ENCODE results near the gene GOSR1. TPM values are rescaled to one million over a fixed set of nuclear protein-coding genes. Genes with fewer than 3 reads are reported as not detected.
"Not testable (repeated sequence)": the region's sequence is repeated elsewhere in the genome, so short reads cannot be mapped to it uniquely, and the experiment has no call there.

Gene GOSR1
- total and polyA plus RNA-seq, 2 donors (not counting 1 experiment from before 2014, with no cell fraction given), result 28.6 to 44.7 TPM

- Histone ChIP-seq H3K4me2 (ENCODE audit: extremely low read depth, insufficient read depth, low read length) (no peak overlapping the region), H2AFZ (ENCODE audit: low read length) (no peak overlapping the region), H3K9me3 (ENCODE audit: control insufficient read depth, insufficient read depth, low read depth, low read length) (no peaks in the 10 kb centered on the region), H3K4me3 (replicated peaks in 1 of 4; ENCODE audit: control extremely low read depth in 1 of 4, insufficient read depth in 1 of 4, low read depth in 3 of 4, low read length in 4 of 4) (no peak overlapping the region), H3K79me2 (ENCODE audit: control insufficient read depth, insufficient read depth, low read length) (no peaks in the 10 kb centered on the region), H3K27ac (ENCODE audit: insufficient read depth, low read length) (no peak overlapping the region), H3K4me1 (ENCODE audit: control insufficient read depth, extremely low read depth, insufficient read depth, low read length) (no peaks in the 10 kb centered on the region), H4K20me1 (ENCODE audit: control insufficient read depth, extremely low read depth, insufficient read depth, low read length) (no peaks in the 10 kb centered on the region), H3K36me3 (ENCODE audit: control insufficient read depth, insufficient read depth, low read length) (no peaks in the 10 kb centered on the region), H3K27me3 (ENCODE audit: control insufficient read depth, insufficient read depth, low read length) (no peaks in the 10 kb centered on the region), H3K9ac (ENCODE audit: insufficient read depth, low read length) (no peak overlapping the region)
- TF ChIP-seq CTCF (conservative IDR thresholded peaks at IDR 0.05 in 1 of 2, IDR thresholded peaks at IDR 0.05 in 1 of 2; ENCODE audit: low read depth in 1 of 2, low read length in 2 of 2) (no peak), EZH2 (IDR thresholded peaks at IDR 0.05; ENCODE audit: low read length, missing control alignments) (no peak)
- DNase-seq (ENCODE audit: low read depth in 2 of 2), result no peak
Observed at GRCh38 chr17:30571921-30572320, 94.7 kb downstream of the GOSR1 start.

GRCh38 chr17:30572651-30573554 lies 95.7 kb downstream of the GOSR1 start:
- H3K9ac ChIP-seq (ENCODE audit: insufficient read depth, low read length); H2AFZ ChIP-seq (ENCODE audit: low read length); H3K36me3 ChIP-seq (ENCODE audit: control insufficient read depth, insufficient read depth, low read length); H3K9me3 ChIP-seq (ENCODE audit: control insufficient read depth, insufficient read depth, low read depth, low read length); DNase-seq (ENCODE audit: low read depth in 2 of 2); H3K4me1 ChIP-seq (ENCODE audit: control insufficient read depth, extremely low read depth, insufficient read depth, low read length); H3K27ac ChIP-seq (ENCODE audit: insufficient read depth, low read length); H3K79me2 ChIP-seq (ENCODE audit: control insufficient read depth, insufficient read depth, low read length); H3K4me2 ChIP-seq (ENCODE audit: extremely low read depth, insufficient read depth, low read length); H3K27me3 ChIP-seq (ENCODE audit: control insufficient read depth, insufficient read depth, low read length); H4K20me1 ChIP-seq (ENCODE audit: control insufficient read depth, extremely low read depth, insufficient read depth, low read length); H3K4me3 ChIP-seq (replicated peaks in 1 of 4; ENCODE audit: control extremely low read depth in 1 of 4, insufficient read depth in 1 of 4, low read depth in 3 of 4, low read length in 4 of 4): not testable (repeated sequence)

- Histone ChIP-seq H3K4me1 (ENCODE audit: control insufficient read depth, extremely low read depth, insufficient read depth, low read length) (no peaks in the 10 kb centered on the region), H2AFZ (ENCODE audit: low read length) (no peak overlapping the region), H3K4me3 (replicated peaks in 1 of 4; ENCODE audit: control extremely low read depth in 1 of 4, insufficient read depth in 1 of 4, low read depth in 3 of 4, low read length in 4 of 4) (no peak overlapping the region), H4K20me1 (ENCODE audit: control insufficient read depth, extremely low read depth, insufficient read depth, low read length) (no peaks in the 10 kb centered on the region), H3K9me3 (ENCODE audit: control insufficient read depth, insufficient read depth, low read depth, low read length) (no peaks in the 10 kb centered on the region), H3K4me2 (ENCODE audit: extremely low read depth, insufficient read depth, low read length) (no peak overlapping the region), H3K36me3 (ENCODE audit: control insufficient read depth, insufficient read depth, low read length) (no peaks in the 10 kb centered on the region), H3K27ac (ENCODE audit: insufficient read depth, low read length) (no peak overlapping the region), H3K9ac (ENCODE audit: insufficient read depth, low read length) (no peak overlapping the region), H3K79me2 (ENCODE audit: control insufficient read depth, insufficient read depth, low read length) (no peaks in the 10 kb centered on the region), H3K27me3 (ENCODE audit: control insufficient read depth, insufficient read depth, low read length) (no peaks in the 10 kb centered on the region)
- TF ChIP-seq CTCF (conservative IDR thresholded peaks at IDR 0.05 in 1 of 2, IDR thresholded peaks at IDR 0.05 in 1 of 2; ENCODE audit: low read depth in 1 of 2, low read length in 2 of 2), result no peak
- no peak for TF ChIP-seq EZH2 (IDR thresholded peaks at IDR 0.05; ENCODE audit: low read length, missing control alignments)
- DNase-seq (ENCODE audit: low read depth in 2 of 2), result no peak
Observed at GRCh38 chr17:30573603-30574175, 96.5 kb downstream of the GOSR1 start.

- H3K9ac ChIP-seq (ENCODE audit: insufficient read depth, low read length); H4K20me1 ChIP-seq (ENCODE audit: control insufficient read depth, extremely low read depth, insufficient read depth, low read length); H3K27me3 ChIP-seq (ENCODE audit: control insufficient read depth, insufficient read depth, low read length); H2AFZ ChIP-seq (ENCODE audit: low read length); H3K79me2 ChIP-seq (ENCODE audit: control insufficient read depth, insufficient read depth, low read length); H3K9me3 ChIP-seq (ENCODE audit: control insufficient read depth, insufficient read depth, low read depth, low read length); H3K27ac ChIP-seq (ENCODE audit: insufficient read depth, low read length); H3K36me3 ChIP-seq (ENCODE audit: control insufficient read depth, insufficient read depth, low read length); DNase-seq (ENCODE audit: low read depth in 2 of 2); H3K4me1 ChIP-seq (ENCODE audit: control insufficient read depth, extremely low read depth, insufficient read depth, low read length); H3K4me3 ChIP-seq (replicated peaks in 1 of 4; ENCODE audit: control extremely low read depth in 1 of 4, insufficient read depth in 1 of 4, low read depth in 3 of 4, low read length in 4 of 4); H3K4me2 ChIP-seq (ENCODE audit: extremely low read depth, insufficient read depth, low read length): not testable (repeated sequence)
Observed at GRCh38 chr17:30574309-30574708, 97.1 kb downstream of the GOSR1 start.

GRCh38 chr17:30574806-30575205 lies 97.6 kb downstream of the GOSR1 start:
- not testable (repeated sequence) for H3K4me3 ChIP-seq (replicated peaks in 1 of 4; ENCODE audit: control extremely low read depth in 1 of 4, insufficient read depth in 1 of 4, low read depth in 3 of 4, low read length in 4 of 4); H3K36me3 ChIP-seq (ENCODE audit: control insufficient read depth, insufficient read depth, low read length); DNase-seq (ENCODE audit: low read depth in 2 of 2); H3K4me1 ChIP-seq (ENCODE audit: control insufficient read depth, extremely low read depth, insufficient read depth, low read length); H3K4me2 ChIP-seq (ENCODE audit: extremely low read depth, insufficient read depth, low read length); H3K27ac ChIP-seq (ENCODE audit: insufficient read depth, low read length); H3K9ac ChIP-seq (ENCODE audit: insufficient read depth, low read length); H2AFZ ChIP-seq (ENCODE audit: low read length); H3K79me2 ChIP-seq (ENCODE audit: control insufficient read depth, insufficient read depth, low read length); H3K9me3 ChIP-seq (ENCODE audit: control insufficient read depth, insufficient read depth, low read depth, low read length); H3K27me3 ChIP-seq (ENCODE audit: control insufficient read depth, insufficient read depth, low read length); H4K20me1 ChIP-seq (ENCODE audit: control insufficient read depth, extremely low read depth, insufficient read depth, low read length)

Data from fibroblast of lung (primary cell).